Ascending aorta (tissue), 2 donors: ENCODE measurements around the gene LBHD1. TPM values are rescaled to one million over a fixed set of nuclear protein-coding genes. Genes with fewer than 3 reads are reported as not detected.
A peak's percentile ranks its signal among the peaks of the same experiment; 100 is the strongest.

Experiments used
- DNase-seq, 2 donors: peaks; one replicate each; pipeline ENCODE4 v3.0.0-alpha.2; 2019; ENCODE audit warnings: low spot score in 2 of 2
- H3K27ac ChIP-seq, 2 donors: fragments of 200-600 bp; sonication (generic); one replicate each; pipeline ENCODE4 v1.5.1; 2016 to 2017; ENCODE audit warnings: mild to moderate bottlenecking in 1 of 2
- H3K27me3 ChIP-seq: fragments of 200-600 bp; sonication (generic); one replicate; pipeline ENCODE4 v1.5.1; 2017
- H3K36me3 ChIP-seq, 2 donors: fragments of 200-600 bp; sonication (generic); one replicate each; pipeline ENCODE4 v1.5.1; 2016
- H3K4me1 ChIP-seq, 2 donors: fragments of 200-600 bp; sonication (generic); one replicate each; pipeline ENCODE4 v1.5.1; 2016 to 2017; ENCODE audit warnings: mild to moderate bottlenecking in 1 of 2
- H3K4me3 ChIP-seq, 2 donors: fragments of 200-600 bp; sonication (generic); one replicate each; pipeline ENCODE4 v1.5.1; 2016 to 2017; ENCODE audit warnings: mild to moderate bottlenecking in 1 of 2
- H3K9me3 ChIP-seq, 2 donors: fragments of 200-600 bp; sonication (generic); one replicate each; pipeline ENCODE4 v1.5.1; 2016
- intact Hi-C: fragments of 100-400 bp; cut with DNase I; formaldehyde crosslinking; loops from one replicate; pipeline ENCODE4 v1.15.1; 2023
- total RNA-seq: library from RNA; depleted of rRNA; stranded (reverse); fragments of >200 nt; gene quantifications from one replicate; pipeline ENCODE4 v1.1.0, GENCODE V29; 2016
- TF ChIP-seq, protein P1 (sequence below), 3 experiments: fragments of 200-600 bp in 2 of 3; fragments of 450-650 bp in 1 of 3; sonication (generic) in 2 of 3; IDR thresholded peaks; one replicate each; pipeline ENCODE4 v1.5.1; 2016 to 2019; ENCODE audit warnings: antibody characterized with exemption in 3 of 3, mild to moderate bottlenecking in 1 of 3, moderate library complexity in 1 of 3

Gene LBHD1
- total RNA-seq, 1 donor from 2014 or later, result not detected

DNA sequence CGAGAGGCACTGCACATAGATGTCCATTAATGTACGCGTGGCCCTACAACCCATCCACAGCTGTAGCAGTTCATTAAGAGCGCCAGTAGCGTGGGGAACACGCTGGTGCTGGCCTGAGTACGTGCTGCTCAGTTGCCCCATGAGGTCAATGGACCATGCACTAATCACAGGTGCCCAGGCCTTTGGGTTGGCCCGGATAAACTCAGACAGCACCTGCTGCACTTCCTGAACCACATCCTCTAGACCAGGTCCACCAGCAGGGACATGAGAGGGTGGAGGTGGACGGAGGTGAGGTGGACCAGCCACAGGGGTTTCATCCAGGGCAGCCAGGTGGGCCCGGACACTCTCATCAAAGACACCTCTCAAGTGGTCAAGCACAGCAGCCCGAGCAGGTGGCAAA lies 22.6 kb downstream of the LBHD1 start:
- no peaks in the 10 kb centered on the region for H3K9me3 ChIP-seq
- DNase-seq, result no peak
- intact Hi-C loops, result loop anchor here (5.0 kb wide), 1 partner anchor 47 kb away; the partner anchor contains the start of gene MTA2
- TF ChIP-seq, protein P1, sequence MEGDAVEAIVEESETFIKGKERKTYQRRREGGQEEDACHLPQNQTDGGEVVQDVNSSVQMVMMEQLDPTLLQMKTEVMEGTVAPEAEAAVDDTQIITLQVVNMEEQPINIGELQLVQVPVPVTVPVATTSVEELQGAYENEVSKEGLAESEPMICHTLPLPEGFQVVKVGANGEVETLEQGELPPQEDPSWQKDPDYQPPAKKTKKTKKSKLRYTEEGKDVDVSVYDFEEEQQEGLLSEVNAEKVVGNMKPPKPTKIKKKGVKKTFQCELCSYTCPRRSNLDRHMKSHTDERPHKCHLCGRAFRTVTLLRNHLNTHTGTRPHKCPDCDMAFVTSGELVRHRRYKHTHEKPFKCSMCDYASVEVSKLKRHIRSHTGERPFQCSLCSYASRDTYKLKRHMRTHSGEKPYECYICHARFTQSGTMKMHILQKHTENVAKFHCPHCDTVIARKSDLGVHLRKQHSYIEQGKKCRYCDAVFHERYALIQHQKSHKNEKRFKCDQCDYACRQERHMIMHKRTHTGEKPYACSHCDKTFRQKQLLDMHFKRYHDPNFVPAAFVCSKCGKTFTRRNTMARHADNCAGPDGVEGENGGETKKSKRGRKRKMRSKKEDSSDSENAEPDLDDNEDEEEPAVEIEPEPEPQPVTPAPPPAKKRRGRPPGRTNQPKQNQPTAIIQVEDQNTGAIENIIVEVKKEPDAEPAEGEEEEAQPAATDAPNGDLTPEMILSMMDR (IDR thresholded peaks at IDR 0.05), result no peak
- no peak overlapping the region for H3K27ac ChIP-seq
- peaks cover 19 to 23% of the 10 kb centered on the region in 2 donors for H3K36me3 ChIP-seq
- no peaks in the 10 kb centered on the region for H3K27me3 ChIP-seq
- no peak overlapping the region for H3K4me3 ChIP-seq
- H3K4me1 ChIP-seq, result peaks cover 4 to 29% of the 10 kb centered on the region in 2 donors

DNA sequence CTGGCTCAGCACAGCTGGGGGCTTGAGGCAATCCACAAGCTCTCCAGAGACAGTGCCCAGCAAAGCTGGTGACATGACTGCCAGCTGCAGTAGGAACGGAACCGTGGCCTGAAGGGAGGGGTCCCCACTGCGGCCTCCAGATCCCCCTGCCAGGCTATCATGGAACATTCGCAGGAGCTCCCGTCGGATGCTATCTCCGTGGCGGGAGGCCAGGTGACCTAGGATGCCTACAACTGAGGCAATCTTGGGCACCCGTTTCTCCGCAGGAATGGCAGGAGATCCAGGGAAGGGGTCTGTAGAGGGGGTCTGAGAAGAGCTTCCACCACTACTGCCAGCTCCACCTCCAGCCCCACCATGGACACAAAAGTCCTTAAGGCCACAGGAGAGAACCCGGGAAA lies 23.1 kb downstream of the LBHD1 start:
- Histone ChIP-seq H3K27me3 (no peaks in the 10 kb centered on the region), H3K27ac (no peak overlapping the region), H3K9me3 (no peaks in the 10 kb centered on the region), H3K4me3 (no peak overlapping the region), H3K4me1 (peaks cover 4 to 29% of the 10 kb centered on the region in 2 donors), H3K36me3 (peaks cover 19 to 26% of the 10 kb centered on the region in 2 donors)
- intact Hi-C loops, result loop anchor here (5.0 kb wide), 1 partner anchor 47 kb away; the partner anchor contains the start of gene MTA2
- TF ChIP-seq, protein P1 (IDR thresholded peaks at IDR 0.05), result no peak
- no peak for DNase-seq

DNA sequence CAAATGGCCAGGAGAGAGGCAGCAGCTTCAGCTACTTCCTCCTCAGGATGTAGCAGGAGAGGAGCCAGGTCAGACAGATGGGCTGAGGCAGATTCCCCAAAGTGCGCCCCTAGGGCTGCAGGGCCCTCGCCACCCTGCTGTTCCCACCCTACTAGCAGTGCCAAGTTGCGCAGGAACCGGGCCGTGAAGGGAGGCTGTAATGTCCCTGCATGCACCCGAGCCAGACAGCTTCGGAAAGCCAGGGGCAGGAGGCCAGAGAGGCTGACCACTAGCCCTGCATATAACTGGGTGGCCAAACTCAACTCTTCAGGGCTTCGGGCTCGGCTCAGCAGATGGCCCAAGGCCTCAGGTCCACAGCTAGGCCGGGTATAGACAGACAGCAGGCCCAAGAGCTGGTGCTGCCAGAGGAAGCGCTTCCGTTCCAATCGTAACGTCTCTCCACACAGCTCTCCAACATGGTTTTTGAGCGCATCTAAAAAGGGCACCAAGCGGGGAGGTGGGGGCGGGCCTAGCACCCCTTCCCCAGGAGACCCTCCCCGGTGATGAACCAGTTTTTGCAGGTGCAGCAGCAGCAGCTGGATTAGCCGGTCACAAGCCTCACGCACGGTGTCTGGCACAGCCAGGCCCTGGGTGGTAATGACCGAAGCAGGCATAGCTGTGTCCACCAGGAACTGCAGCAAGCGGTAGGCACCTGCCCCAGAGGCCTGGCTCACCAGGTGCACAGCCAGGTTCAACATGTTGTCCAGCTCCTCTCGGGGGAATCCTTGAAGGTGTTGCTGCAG lies 23.7 kb downstream of the LBHD1 start:
- H3K9me3 ChIP-seq, result no peaks in the 10 kb centered on the region
- H3K36me3 ChIP-seq, result peaks cover 20 to 26% of the 10 kb centered on the region in 2 donors
- H3K27ac ChIP-seq, result no peak overlapping the region
- DNase-seq, result no peak
- intact Hi-C loops, result loop anchor here (5.0 kb wide), 1 partner anchor 46 kb away; the partner anchor contains the start of gene MTA2
- no peak overlapping the region for H3K4me3 ChIP-seq
- TF ChIP-seq, protein P1 (IDR thresholded peaks at IDR 0.05), result no peak
- H3K27me3 ChIP-seq, result no peaks in the 10 kb centered on the region
- peaks cover 4 to 29% of the 10 kb centered on the region in 2 donors for H3K4me1 ChIP-seq

DNA sequence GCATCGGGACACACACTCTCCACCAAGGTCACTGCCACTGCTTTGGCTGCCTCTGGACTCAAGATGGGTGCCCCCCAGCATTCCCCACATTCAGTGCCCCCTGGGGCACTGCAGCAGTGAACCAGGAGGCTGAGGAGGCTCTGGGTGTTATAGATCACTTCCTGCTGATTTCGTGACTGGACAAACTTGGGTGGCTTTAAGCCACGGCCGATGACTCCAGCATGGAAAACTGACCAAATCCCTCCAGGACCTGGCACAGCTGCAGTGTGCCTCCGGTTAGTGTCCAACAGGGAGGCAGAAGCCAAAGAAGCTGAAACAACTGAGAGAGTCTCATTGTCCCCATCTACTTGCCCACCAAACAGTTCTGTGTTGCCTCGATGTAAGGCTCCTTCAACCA lies 24.5 kb downstream of the LBHD1 start:
- no peaks in the 10 kb centered on the region for H3K9me3 ChIP-seq
- no peak for DNase-seq
- no peak overlapping the region for H3K4me3 ChIP-seq
- H3K27ac ChIP-seq, result no peak overlapping the region
- peaks cover 26 to 31% of the 10 kb centered on the region in 2 donors for H3K36me3 ChIP-seq
- TF ChIP-seq, protein P1 (IDR thresholded peaks at IDR 0.05), result no peak
- intact Hi-C loops, result loop anchor here (2.0 to 5.0 kb wide), 2 partner anchors 45 to 57 kb away; partner anchors contain the start of genes MTA2 and TUT1
- H3K4me1 ChIP-seq, result peaks cover 4 to 26% of the 10 kb centered on the region in 2 donors
- no peaks in the 10 kb centered on the region for H3K27me3 ChIP-seq

DNA sequence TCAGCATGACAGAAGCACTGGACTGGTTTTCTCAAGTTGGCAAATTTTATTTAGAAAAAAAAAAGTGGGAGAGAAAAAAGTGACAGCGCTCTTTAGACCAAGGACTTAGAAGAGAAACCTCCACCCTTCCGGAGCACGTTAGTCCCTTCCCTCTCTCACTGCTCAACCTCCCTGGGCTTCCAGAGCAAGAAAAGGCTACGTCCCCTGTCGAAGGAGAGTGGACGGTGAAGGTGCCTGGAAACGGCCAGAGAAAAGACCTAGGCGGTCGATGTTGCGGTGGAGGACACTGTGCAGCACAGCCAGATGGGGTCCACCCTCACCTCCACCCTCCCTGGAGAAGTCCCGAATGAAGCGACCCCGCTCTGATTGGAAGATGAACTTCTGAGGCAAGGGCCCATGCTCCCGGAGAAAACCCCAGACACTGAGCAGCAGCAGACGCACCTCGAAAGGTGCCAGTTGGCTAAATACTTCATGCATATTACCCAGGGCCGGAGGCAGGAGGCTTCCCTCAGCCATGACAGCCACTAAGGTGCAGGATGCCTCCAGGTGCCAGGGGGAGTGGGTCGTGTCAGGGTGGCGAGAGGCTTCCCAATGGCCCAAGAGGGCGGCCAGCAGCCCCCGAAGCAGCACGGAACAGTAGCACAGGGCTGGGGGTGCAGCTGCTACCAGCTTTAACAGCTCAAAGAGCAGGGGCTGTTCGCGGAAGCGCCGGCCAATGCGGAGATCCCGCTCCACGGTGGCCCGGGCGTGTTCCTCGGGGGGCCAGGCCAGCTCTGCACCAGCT lies 25.1 kb downstream of the LBHD1 start:
- Histone ChIP-seq H3K4me1 (peaks cover 4 to 20% of the 10 kb centered on the region in 2 donors), H3K9me3 (no peaks in the 10 kb centered on the region), H3K4me3 (peak overlapping the region in 1 of 2 donors; percentile 34), H3K27me3 (no peaks in the 10 kb centered on the region), H3K27ac (peak overlapping the region in 1 of 2 donors; percentile 32), H3K36me3 (peaks cover 26 to 33% of the 10 kb centered on the region in 2 donors)
- DNase-seq, result no peak
- intact Hi-C loops, result loop anchor here (1.0 to 5.0 kb wide), 4 partner anchors 25 to 80 kb away; partner anchors contain the start of genes HNRNPUL2, MTA2 and TUT1
- TF ChIP-seq, protein P1 (IDR thresholded peaks at IDR 0.05), result no peak
